ENCODE measurements around the gene SH3TC2.

Gene SH3TC2

Small RNA genes within 50 kb of the gene (small RNA-seq; reads per million reads assigned to genes)
- 0 to 0.04 reads per million in 2 experiments for gene MIR584
- 0 reads per million in 2 experiments for gene RNU6-732P

All from SK-N-DZ (cell line).